Measurements from ENCODE around the gene GUCD1. TPM values are rescaled to one million over a fixed set of nuclear protein-coding genes. Genes with fewer than 3 reads are reported as not detected.

GUCD1 gene
- total and polyA plus RNA-seq, 10 of the 15 experiments (the other 5 are each of a cell fraction or from before 2014, with no cell fraction given): 56.0 to 177 (median 88.2) TPM

- intact Hi-C loops (cut with micrococcal nuclease; ENCODE audit: unreplicated experiment) (no loop called here), in situ Hi-C loops (cut with MboI) (no loop called here)
- Histone ChIP-seq H3K9me3 (replicated peaks; ENCODE audit: control insufficient read depth, insufficient read depth, low read length) (no peaks in the 10 kb centered on the region), H3K9ac (ENCODE audit: control insufficient read depth, insufficient read depth, low read length) (no peak overlapping the region), H3K79me2 (ENCODE audit: control insufficient read depth, insufficient read depth, low read length) (no peaks in the 10 kb centered on the region), H3K27me3 (replicated peaks in 1 of 2; ENCODE audit: control insufficient read depth in 2 of 2, insufficient read depth in 2 of 2, low read length in 1 of 2) (no peaks in the 10 kb centered on the region), H4K20me1 (ENCODE audit: control insufficient read depth, insufficient read depth) (no peaks in the 10 kb centered on the region), H3K27ac (ENCODE audit: control insufficient read depth, insufficient read depth) (no peak overlapping the region), H3K4me2 (ENCODE audit: control insufficient read depth, insufficient read depth) (no peak overlapping the region), H2AFZ (ENCODE audit: control insufficient read depth, low read depth, low read length) (no peak overlapping the region), H3K4me3 (no peak overlapping the region), H3K36me3 (ENCODE audit: control insufficient read depth in 2 of 2, insufficient read depth in 2 of 2, low read length in 1 of 2) (no peaks in the 10 kb centered on the region), H3K4me1 (ENCODE audit: control insufficient read depth, insufficient read depth, low read length) (no peaks in the 10 kb centered on the region)
- CTCF ChIA-PET: interaction anchor here (1.0 kb wide), 1 partner anchor 41 kb away, joined by 3 read pairs; no protein-coding TSS in a partner anchor
- FAIRE-seq (no peak), DNase-seq (ENCODE audit: low read depth, low spot score) (no peak), ATAC-seq (no peak)
- WGBS (ENCODE audit: insufficient coverage, insufficient replicate concordance, low lambda C conversion rate, missing lambda C conversion rate): 63% methylated on average over 14 of the region's 16 CpGs
- POLR2A ChIA-PET: no interaction called here
- RAD21 ChIA-PET (ENCODE audit: unreplicated experiment): no interaction called here
- SMC1A ChIA-PET (ENCODE audit: uncharacterized antibody, unreplicated experiment): no interaction called here
- BruUV-seq (replicated peaks): no TSS peak
- TF ChIP-seq TCF12 (IDR thresholded peaks at IDR 0.05; ENCODE audit: low read depth, low read length): no peak
- no peak for TF ChIP-seq RELA (IDR thresholded peaks at IDR 0.05; ENCODE audit: borderline replicate concordance, partially characterized antibody)
- no peak for TF ChIP-seq ZNF687 (IDR thresholded peaks at IDR 0.05)
- no peak for TF ChIP-seq JUNB (IDR thresholded peaks at IDR 0.05)
- no peak for TF ChIP-seq ASH2L (IDR thresholded peaks at IDR 0.05; ENCODE audit: borderline replicate concordance, low read depth)
- TF ChIP-seq BCL11A (IDR thresholded peaks at IDR 0.05; ENCODE audit: low read depth, low read length): no peak
- TF ChIP-seq BCL3 (IDR thresholded peaks at IDR 0.05; ENCODE audit: borderline replicate concordance, insufficient read depth, low read depth, low read length, poor library complexity, severe bottlenecking): no peak
- TF ChIP-seq ZNF592 (IDR thresholded peaks at IDR 0.05): no peak
- TF ChIP-seq MTA3 (IDR thresholded peaks at IDR 0.05; ENCODE audit: borderline replicate concordance, low read length): no peak
- TF ChIP-seq E4F1 (IDR thresholded peaks at IDR 0.05; ENCODE audit: borderline replicate concordance, partially characterized antibody): no peak
- TF ChIP-seq MXI1 (IDR thresholded peaks at IDR 0.05; ENCODE audit: low read depth, low read length): no peak
Observed at GRCh38 chr22:24593836-24594568, 39.1 kb upstream of the GUCD1 start.

All from GM12878 (cell line).